Lower leg skin (tissue), 3 donors: ENCODE results near the gene ZC3H6.

Experiments
- POLR2A ChIP-seq, 2 donors: fragments of 450-650 bp; IDR thresholded peaks; one replicate each; pipeline ENCODE4 v1.6.1; 2016 to 2017; ENCODE audit warnings: antibody characterized with exemption in 2 of 2, mild to moderate bottlenecking in 1 of 2, moderate library complexity in 1 of 2
- TF ChIP-seq, protein P1 (sequence below), 3 donors: fragments of 450-650 bp; IDR thresholded peaks; one replicate each; pipeline ENCODE4 v1.5.1; 2016; ENCODE audit warnings: antibody characterized with exemption in 3 of 3, mild to moderate bottlenecking in 3 of 3, moderate library complexity in 2 of 3

DNA sequence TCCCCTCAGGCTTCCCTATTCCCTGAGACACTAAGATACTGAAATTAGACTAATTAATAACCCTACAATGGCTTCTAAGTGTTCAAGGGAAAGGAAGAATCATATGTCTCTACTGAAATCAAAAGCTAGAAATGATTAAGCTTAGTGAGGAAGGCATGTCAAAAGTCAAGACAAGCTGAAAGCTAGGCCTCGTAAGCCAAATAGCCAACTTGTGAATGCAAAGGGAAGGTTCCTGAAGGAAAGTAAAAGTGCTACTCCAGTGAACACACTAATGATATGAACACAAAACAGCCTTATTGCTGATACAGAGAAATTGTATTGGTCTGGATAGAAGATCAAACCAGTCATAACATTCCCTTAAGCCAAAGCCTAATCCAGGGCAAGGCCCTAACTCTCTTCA, 30.5 kb upstream of the ZC3H6 start:
- TF ChIP-seq, protein P1, sequence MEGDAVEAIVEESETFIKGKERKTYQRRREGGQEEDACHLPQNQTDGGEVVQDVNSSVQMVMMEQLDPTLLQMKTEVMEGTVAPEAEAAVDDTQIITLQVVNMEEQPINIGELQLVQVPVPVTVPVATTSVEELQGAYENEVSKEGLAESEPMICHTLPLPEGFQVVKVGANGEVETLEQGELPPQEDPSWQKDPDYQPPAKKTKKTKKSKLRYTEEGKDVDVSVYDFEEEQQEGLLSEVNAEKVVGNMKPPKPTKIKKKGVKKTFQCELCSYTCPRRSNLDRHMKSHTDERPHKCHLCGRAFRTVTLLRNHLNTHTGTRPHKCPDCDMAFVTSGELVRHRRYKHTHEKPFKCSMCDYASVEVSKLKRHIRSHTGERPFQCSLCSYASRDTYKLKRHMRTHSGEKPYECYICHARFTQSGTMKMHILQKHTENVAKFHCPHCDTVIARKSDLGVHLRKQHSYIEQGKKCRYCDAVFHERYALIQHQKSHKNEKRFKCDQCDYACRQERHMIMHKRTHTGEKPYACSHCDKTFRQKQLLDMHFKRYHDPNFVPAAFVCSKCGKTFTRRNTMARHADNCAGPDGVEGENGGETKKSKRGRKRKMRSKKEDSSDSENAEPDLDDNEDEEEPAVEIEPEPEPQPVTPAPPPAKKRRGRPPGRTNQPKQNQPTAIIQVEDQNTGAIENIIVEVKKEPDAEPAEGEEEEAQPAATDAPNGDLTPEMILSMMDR (IDR thresholded peaks at IDR 0.05) = no peak
- no peak for TF ChIP-seq POLR2A (IDR thresholded peaks at IDR 0.05)
